PC-3 (cell line): ENCODE results near the gene ERFE. TPM values are rescaled to one million over a fixed set of nuclear protein-coding genes. Genes with fewer than 3 reads are reported as not detected.

Experiments
- ATAC-seq: fragments of 200-7000 bp; cut with Tn5 transposase; 2 replicates; pipeline ENCODE4 v1.9.1; 2020; ENCODE audit warnings: mild to moderate bottlenecking, moderate library complexity
- BruUV-seq: library from RNA; stranded (reverse); fragments of 400-500 nt; replicated peaks from 2 replicates; lab custom pipeline; 2021; lab: Mats Ljungman, UMichigan
- CTCF ChIA-PET: fragments of 300-600 bp; sonication (Branson Sonifier 250); formaldehyde crosslinking; loops from one replicate; lab custom pipeline; 2022; ENCODE audit warnings: antibody characterized with exemption; lab: Charles Lee
- POLR2A ChIA-PET: fragments of 300-600 bp; sonication (Branson Sonifier 250); formaldehyde crosslinking; loops from one replicate; lab custom pipeline; 2022; ENCODE audit warnings: antibody characterized with exemption; ENCODE audit not compliant: unreplicated experiment; lab: Charles Lee
- DNase-seq: peaks from one replicate; pipeline ENCODE4 v3.0.0-alpha.2; 2015
- H2AFZ ChIP-seq: fragments of 300-600 bp; sonication (generic); 2 replicates; pipeline ENCODE4 v1.6.0; 2016; ENCODE audit warnings: antibody characterized with exemption, low read length
- H3F3A ChIP-seq: fragments of 300-600 bp; sonication (generic); one replicate; pipeline ENCODE4 v1.6.0; 2017; ENCODE audit warnings: antibody characterized with exemption, low read length, control low read depth, mild to moderate bottlenecking; ENCODE audit not compliant: unreplicated experiment
- H3K27ac ChIP-seq: fragments of 300-600 bp; sonication (generic); 2 replicates; pipeline ENCODE4 v1.5.1; 2016; ENCODE audit warnings: mild to moderate bottlenecking, low read length
- H3K27me3 ChIP-seq: fragments of 300-600 bp; sonication (generic); 2 replicates; pipeline ENCODE4 v1.6.1; 2016; ENCODE audit warnings: low read length, mixed read lengths
- H3K36me3 ChIP-seq: fragments of 300-600 bp; sonication (generic); 2 replicates; pipeline ENCODE4 v1.6.1; 2016; ENCODE audit warnings: low read depth, mixed run types, low read length, mixed read lengths
- H3K4me1 ChIP-seq: fragments of 300-600 bp; sonication (generic); 2 replicates; pipeline ENCODE4 v1.5.1; 2016; ENCODE audit warnings: low read length; ENCODE audit not compliant: insufficient read depth
- H3K4me2 ChIP-seq: fragments of 300-600 bp; sonication (generic); 2 replicates; pipeline ENCODE4 v1.6.0; 2016; ENCODE audit warnings: low read length
- H3K4me3 ChIP-seq: fragments of 300-600 bp; sonication (generic); 2 replicates; pipeline ENCODE4 v1.5.1; 2016; ENCODE audit warnings: mild to moderate bottlenecking, low read length, mixed read lengths
- H3K79me2 ChIP-seq: fragments of 300-600 bp; sonication (generic); 2 replicates; pipeline ENCODE4 v1.6.1; 2017; ENCODE audit warnings: low read length, mixed read lengths
- H3K9ac ChIP-seq: fragments of 300-600 bp; sonication (generic); 2 replicates; pipeline ENCODE4 v1.6.0; 2016; ENCODE audit warnings: mild to moderate bottlenecking, low read length
- H3K9me2 ChIP-seq: fragments of 300-600 bp; sonication (generic); replicated peaks from 2 replicates; pipeline ENCODE4 v1.6.1; 2016; ENCODE audit warnings: mixed run types, low read length, mixed read lengths
- H3K9me3 ChIP-seq: fragments of 300-600 bp; sonication (generic); 2 replicates; pipeline ENCODE4 v1.6.1; 2016; ENCODE audit warnings: low read length, mixed read lengths
- H4K20me1 ChIP-seq: fragments of 300-600 bp; sonication (generic); 2 replicates; pipeline ENCODE4 v1.6.1; 2016; ENCODE audit warnings: low read length, mixed read lengths
- CTCF ChIP-seq: fragments of 300-600 bp; sonication (generic); conservative IDR thresholded peaks from 2 replicates; pipeline ENCODE4 v1.5.1; 2017; ENCODE audit warnings: antibody characterized with exemption, low read depth, mild to moderate bottlenecking, low read length
- EZH2 ChIP-seq: fragments of 300-600 bp; sonication (generic); IDR thresholded peaks from one replicate; pipeline ENCODE4 v1.6.1; 2017; ENCODE audit warnings: antibody characterized with exemption, mild to moderate bottlenecking, low read length; ENCODE audit not compliant: unreplicated experiment
- EZH2phosphoT487 ChIP-seq: fragments of 300-600 bp; sonication (generic); IDR thresholded peaks from 2 replicates; pipeline ENCODE4 v1.6.1; 2018; ENCODE audit warnings: mild to moderate bottlenecking, antibody characterized with exemption, low read length, borderline replicate concordance
- intact Hi-C: fragments of 100-400 bp; cut with micrococcal nuclease; formaldehyde crosslinking; loops from 2 replicates; pipeline ENCODE4 v1.9.0; 2023
- total RNA-seq: library from RNA; depleted of rRNA; stranded (reverse); fragments of >200 nt; gene quantifications from 2 replicates; pipeline ENCODE4 v1.2.3, GENCODE V29; 2014

ERFE gene
- total RNA-seq, 1 experiment from 2014 or later, result 7.4 TPM

- H3K36me3 ChIP-seq, result no peaks in the 10 kb centered on the region
- H3K79me2 ChIP-seq, result no peaks in the 10 kb centered on the region
- no peaks in the 10 kb centered on the region for H4K20me1 ChIP-seq
- no peak overlapping the region for H3K9ac ChIP-seq
- CTCF ChIA-PET, result no interaction called here
- H3K4me3 ChIP-seq, result no peak overlapping the region
- no peaks in the 10 kb centered on the region for H3F3A ChIP-seq
- H3K27ac ChIP-seq, result no peak overlapping the region
- no TSS peak for BruUV-seq
- H3K27me3 ChIP-seq, result no peaks in the 10 kb centered on the region
- ATAC-seq, result no peak
- H3K4me2 ChIP-seq, result no peak overlapping the region
- no peak for DNase-seq
- no peak overlapping the region for H2AFZ ChIP-seq
- POLR2A ChIA-PET, result no interaction called here
- H3K9me3 ChIP-seq, result no peaks in the 10 kb centered on the region
- TF ChIP-seq EZH2, result no peak
- no peak for TF ChIP-seq EZH2phosphoT487
- no peak for TF ChIP-seq CTCF
- H3K9me2 ChIP-seq, result no peaks in the 10 kb centered on the region
- intact Hi-C loops, result no loop called here
- H3K4me1 ChIP-seq, result no peaks in the 10 kb centered on the region
Measured at GRCh38 chr2:238125127-238125885, 33.5 kb upstream of the ERFE start.

GRCh38 chr2:238126338-238126737 lies 32.4 kb upstream of the ERFE start:
- H3K36me3 ChIP-seq, result no peaks in the 10 kb centered on the region
- TF ChIP-seq CTCF (no peak), EZH2phosphoT487 (no peak), EZH2 (no peak)
- BruUV-seq, result no TSS peak
- H3K9ac ChIP-seq, result no peak overlapping the region
- ATAC-seq, result no peak
- H3K9me2 ChIP-seq, result no peaks in the 10 kb centered on the region
- H4K20me1 ChIP-seq, result no peaks in the 10 kb centered on the region
- H3K27ac ChIP-seq, result no peak overlapping the region
- no peak for DNase-seq
- CTCF ChIA-PET, result no interaction called here
- H2AFZ ChIP-seq, result no peak overlapping the region
- no peaks in the 10 kb centered on the region for H3K4me1 ChIP-seq
- no peaks in the 10 kb centered on the region for H3K27me3 ChIP-seq
- no peaks in the 10 kb centered on the region for H3F3A ChIP-seq
- H3K4me2 ChIP-seq, result no peak overlapping the region
- intact Hi-C loops, result no loop called here
- H3K4me3 ChIP-seq, result no peak overlapping the region
- H3K9me3 ChIP-seq, result no peaks in the 10 kb centered on the region
- POLR2A ChIA-PET, result no interaction called here
- no peaks in the 10 kb centered on the region for H3K79me2 ChIP-seq

- DNase-seq, result no peak
- no peaks in the 10 kb centered on the region for H3K9me3 ChIP-seq
- no peak overlapping the region for H3K4me3 ChIP-seq
- no peak for ATAC-seq
- no peak overlapping the region for H3K27ac ChIP-seq
- CTCF ChIA-PET, result no interaction called here
- H3K4me1 ChIP-seq, result no peaks in the 10 kb centered on the region
- no peak overlapping the region for H3K4me2 ChIP-seq
- no peaks in the 10 kb centered on the region for H3K9me2 ChIP-seq
- H3F3A ChIP-seq, result no peaks in the 10 kb centered on the region
- no peaks in the 10 kb centered on the region for H4K20me1 ChIP-seq
- no TSS peak for BruUV-seq
- POLR2A ChIA-PET, result no interaction called here
- TF ChIP-seq EZH2phosphoT487 (no peak), EZH2 (no peak), CTCF (no peak)
- no peaks in the 10 kb centered on the region for H3K79me2 ChIP-seq
- intact Hi-C loops, result no loop called here
- no peak overlapping the region for H2AFZ ChIP-seq
- no peaks in the 10 kb centered on the region for H3K27me3 ChIP-seq
- H3K36me3 ChIP-seq, result no peaks in the 10 kb centered on the region
- H3K9ac ChIP-seq, result no peak overlapping the region
Measured at GRCh38 chr2:238126775-238127164, 32.0 kb upstream of the ERFE start.
